Neural cell (in vitro differentiated cells): ENCODE data around the gene ZNF562. TPM values are rescaled to one million over a fixed set of nuclear protein-coding genes. Genes with fewer than 3 reads are reported as not detected.

Experiments
- H2AFZ ChIP-seq: fragments of 200-600, 300-800 bp; sonication (generic), shearing (Covaris generic); 2 replicates; pipeline ENCODE4 v1.6.0; 2014; ENCODE audit warnings: low read depth, mild to moderate bottlenecking, antibody characterized with exemption, low read length, moderate library complexity
- H3F3A ChIP-seq: fragments of 200-600 bp; shearing (Covaris generic); 2 replicates; pipeline ENCODE4 v1.6.1; 2016; ENCODE audit warnings: mild to moderate bottlenecking, moderate library complexity, mixed read lengths, antibody characterized with exemption, low read length; ENCODE audit not compliant: insufficient read depth, poor library complexity, severe bottlenecking
- H3K27ac ChIP-seq: fragments of 200-600, 300-800 bp; sonication (generic), shearing (Covaris generic); 2 replicates; pipeline ENCODE4 v1.5.1; 2014; ENCODE audit warnings: mild to moderate bottlenecking, low read length, moderate library complexity
- H3K27me3 ChIP-seq: fragments of 300-800, 200-600 bp; sonication (generic), shearing (Covaris generic); 2 replicates; pipeline ENCODE4 v1.6.0; 2014; ENCODE audit warnings: mild to moderate bottlenecking, low read depth, low read length, moderate library complexity; ENCODE audit not compliant: insufficient read depth
- H3K36me3 ChIP-seq: fragments of 300-800, 200-600 bp; sonication (generic), shearing (Covaris generic); 2 replicates; pipeline ENCODE4 v1.5.1; 2014; ENCODE audit warnings: mild to moderate bottlenecking, antibody characterized with exemption, low read length, moderate library complexity; ENCODE audit not compliant: insufficient read depth
- H3K4me2 ChIP-seq: fragments of 300-800, 200-600 bp; sonication (generic), shearing (Covaris generic); 2 replicates; pipeline ENCODE4 v1.6.0; 2014; ENCODE audit warnings: mild to moderate bottlenecking, low read length
- H3K4me3 ChIP-seq: fragments of 300-800, 200-600 bp; sonication (generic), shearing (Covaris generic); 2 replicates; pipeline ENCODE4 v1.5.1; 2014; ENCODE audit warnings: mild to moderate bottlenecking, low read length, moderate library complexity
- H3K79me2 ChIP-seq: fragments of 200-600 bp; shearing (Covaris generic); replicated peaks from 2 replicates; pipeline ENCODE4 v1.6.0; 2014; ENCODE audit warnings: mild to moderate bottlenecking, low read length, moderate library complexity; ENCODE audit not compliant: insufficient read depth
- H3K9ac ChIP-seq: fragments of 300-800, 200-600 bp; sonication (generic), shearing (Covaris generic); 2 replicates; pipeline ENCODE4 v1.6.1; 2016; ENCODE audit warnings: mild to moderate bottlenecking, low read length, mixed read lengths
- H3K9me2 ChIP-seq: fragments of 200-600 bp; shearing (Covaris generic); 2 replicates; pipeline ENCODE4 v1.6.1; 2016; ENCODE audit warnings: mild to moderate bottlenecking, low read length, mixed read lengths; ENCODE audit not compliant: insufficient read depth
- H3K9me3 ChIP-seq: fragments of 200-600, 300-800 bp; sonication (generic), shearing (Covaris generic); 2 replicates; pipeline ENCODE4 v1.6.1; 2016; ENCODE audit warnings: mild to moderate bottlenecking, mixed run types, low read length, moderate library complexity, mixed read lengths
- H4K20me1 ChIP-seq: fragments of 200-600 bp; shearing (Covaris generic); 2 replicates; pipeline ENCODE4 v1.6.1; 2016; ENCODE audit warnings: mild to moderate bottlenecking, mixed run types; ENCODE audit not compliant: insufficient read depth
- CTCF ChIP-seq: fragments of 450-650 bp; IDR thresholded peaks from 2 replicates; pipeline ENCODE4 v1.5.1; 2014; ENCODE audit warnings: antibody characterized with exemption, mild to moderate bottlenecking, moderate library complexity; ENCODE audit not compliant: poor library complexity, severe bottlenecking
- EP300 ChIP-seq: fragments of 450-650 bp; conservative IDR thresholded peaks from 2 replicates; pipeline ENCODE4 v1.6.1; 2014; ENCODE audit warnings: antibody characterized with exemption, mild to moderate bottlenecking, moderate library complexity; ENCODE audit not compliant: poor library complexity, severe bottlenecking
- EZH2 ChIP-seq: fragments of 200-600, 300-800 bp; shearing (Covaris generic), sonication (generic); IDR thresholded peaks from 2 replicates; pipeline ENCODE4 v1.6.1; 2014; ENCODE audit warnings: antibody characterized with exemption, low read length, borderline replicate concordance, mild to moderate bottlenecking; ENCODE audit not compliant: insufficient read depth, poor library complexity, severe bottlenecking
- MXI1 ChIP-seq: fragments of 450-650 bp; conservative IDR thresholded peaks from 2 replicates; pipeline ENCODE4 v1.6.1; 2014; ENCODE audit warnings: antibody characterized with exemption, mild to moderate bottlenecking; ENCODE audit not compliant: poor library complexity, severe bottlenecking
- POLR2AphosphoS5 ChIP-seq: IDR thresholded peaks from 2 replicates; pipeline ENCODE4 v1.6.1; 2012
- RAD21 ChIP-seq: fragments of 450-650 bp; conservative IDR thresholded peaks from 2 replicates; pipeline ENCODE4 v1.6.1; 2014; ENCODE audit warnings: antibody characterized with exemption, mild to moderate bottlenecking, moderate library complexity
- SMC3 ChIP-seq: fragments of 450-650 bp; conservative IDR thresholded peaks from 2 replicates; pipeline ENCODE4 v1.6.1; 2014; ENCODE audit warnings: antibody characterized with exemption, mild to moderate bottlenecking, moderate library complexity; ENCODE audit not compliant: poor library complexity
- TAF1 ChIP-seq: IDR thresholded peaks from 2 replicates; pipeline ENCODE4 v1.6.1; 2012; ENCODE audit warnings: low read depth
- polyA plus RNA-seq: library from polyadenylated mRNA; depleted of rRNA; stranded (reverse); fragments of >200 nt; gene quantifications from 2 replicates; pipeline ENCODE4 v1.2.3, GENCODE V29; 2014
- TF ChIP-seq, protein P1 (sequence below): IDR thresholded peaks from 2 replicates; pipeline ENCODE4 v1.6.1; 2012; ENCODE audit warnings: borderline replicate concordance

Gene ZNF562
- polyA plus RNA-seq, 1 donor from 2014 or later, result 0.01 TPM

GRCh38 chr19:9597027-9597426 is 77.9 kb downstream of the ZNF562 start:
- H3F3A ChIP-seq, result no peaks in the 10 kb centered on the region
- no peaks in the 10 kb centered on the region for H3K9me3 ChIP-seq
- no peak overlapping the region for H3K27ac ChIP-seq
- TF ChIP-seq TAF1 (no peak), EP300 (no peak), POLR2AphosphoS5 (no peak), CTCF (no peak), EZH2 (no peak), RAD21 (no peak), MXI1 (no peak), SMC3 (no peak)
- TF ChIP-seq, protein P1, sequence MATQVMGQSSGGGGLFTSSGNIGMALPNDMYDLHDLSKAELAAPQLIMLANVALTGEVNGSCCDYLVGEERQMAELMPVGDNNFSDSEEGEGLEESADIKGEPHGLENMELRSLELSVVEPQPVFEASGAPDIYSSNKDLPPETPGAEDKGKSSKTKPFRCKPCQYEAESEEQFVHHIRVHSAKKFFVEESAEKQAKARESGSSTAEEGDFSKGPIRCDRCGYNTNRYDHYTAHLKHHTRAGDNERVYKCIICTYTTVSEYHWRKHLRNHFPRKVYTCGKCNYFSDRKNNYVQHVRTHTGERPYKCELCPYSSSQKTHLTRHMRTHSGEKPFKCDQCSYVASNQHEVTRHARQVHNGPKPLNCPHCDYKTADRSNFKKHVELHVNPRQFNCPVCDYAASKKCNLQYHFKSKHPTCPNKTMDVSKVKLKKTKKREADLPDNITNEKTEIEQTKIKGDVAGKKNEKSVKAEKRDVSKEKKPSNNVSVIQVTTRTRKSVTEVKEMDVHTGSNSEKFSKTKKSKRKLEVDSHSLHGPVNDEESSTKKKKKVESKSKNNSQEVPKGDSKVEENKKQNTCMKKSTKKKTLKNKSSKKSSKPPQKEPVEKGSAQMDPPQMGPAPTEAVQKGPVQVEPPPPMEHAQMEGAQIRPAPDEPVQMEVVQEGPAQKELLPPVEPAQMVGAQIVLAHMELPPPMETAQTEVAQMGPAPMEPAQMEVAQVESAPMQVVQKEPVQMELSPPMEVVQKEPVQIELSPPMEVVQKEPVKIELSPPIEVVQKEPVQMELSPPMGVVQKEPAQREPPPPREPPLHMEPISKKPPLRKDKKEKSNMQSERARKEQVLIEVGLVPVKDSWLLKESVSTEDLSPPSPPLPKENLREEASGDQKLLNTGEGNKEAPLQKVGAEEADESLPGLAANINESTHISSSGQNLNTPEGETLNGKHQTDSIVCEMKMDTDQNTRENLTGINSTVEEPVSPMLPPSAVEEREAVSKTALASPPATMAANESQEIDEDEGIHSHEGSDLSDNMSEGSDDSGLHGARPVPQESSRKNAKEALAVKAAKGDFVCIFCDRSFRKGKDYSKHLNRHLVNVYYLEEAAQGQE, result no peak
- no peaks in the 10 kb centered on the region for H3K36me3 ChIP-seq
- no peak overlapping the region for H3K4me3 ChIP-seq
- H3K9me2 ChIP-seq, result no peaks in the 10 kb centered on the region
- no peaks in the 10 kb centered on the region for H3K27me3 ChIP-seq
- no peak overlapping the region for H3K9ac ChIP-seq
- no peak overlapping the region for H2AFZ ChIP-seq
- no peaks in the 10 kb centered on the region for H4K20me1 ChIP-seq
- no peak overlapping the region for H3K4me2 ChIP-seq
- H3K79me2 ChIP-seq, result no peaks in the 10 kb centered on the region

Other genes with a start within 250 kb of the ZNF562 start
- gene ZNF266, start 239.5 kb downstream of the ZNF562 start, polyA plus RNA-seq, result 67.6 and 89.4 TPM in 2 replicates
- gene ZNF560, start 176.5 kb downstream of the ZNF562 start, polyA plus RNA-seq, result 0.52 and 0.61 TPM in 2 replicates
- 12.2 and 14.3 TPM in 2 replicates for gene ZNF426, start 136.5 kb downstream of the ZNF562 start, polyA plus RNA-seq
- gene ZNF121, start 90.6 kb downstream of the ZNF562 start, polyA plus RNA-seq, result 29.5 and 32.4 TPM in 2 replicates
- 24.6 and 35.5 TPM in 2 replicates for gene ZNF561, start 53.9 kb downstream of the ZNF562 start, polyA plus RNA-seq
- gene ZNF846, start 93.6 kb upstream of the ZNF562 start, polyA plus RNA-seq, result 7.4 and 10.0 TPM in 2 replicates
- gene FBXL12, start 144.0 kb upstream of the ZNF562 start, polyA plus RNA-seq, result 31.5 and 31.9 TPM in 2 replicates
- 1,308 and 1,364 TPM in 2 replicates for gene UBL5, start 152.8 kb upstream of the ZNF562 start, polyA plus RNA-seq
- gene PIN1, start 160.2 kb upstream of the ZNF562 start, polyA plus RNA-seq, result 268 and 288 TPM in 2 replicates